ENCODE data around the gene RAP1GDS1.

GRCh38 chr4:98298022-98298421, 36.8 kb downstream of the RAP1GDS1 start:
- TF ChIP-seq EZH2 (IDR thresholded peaks at IDR 0.05; ENCODE audit: insufficient read depth, poor library complexity, severe bottlenecking) (no peak), EZH2phosphoT487 (IDR thresholded peaks at IDR 0.05; ENCODE audit: insufficient read depth, low read depth) (no peak)
